ENCODE data around the gene MYOC. TPM values are rescaled to one million over a fixed set of nuclear protein-coding genes. Genes with fewer than 3 reads are reported as not detected.
A peak's percentile ranks its signal among the peaks of the same experiment; 100 is the strongest.
"Not testable (repeated sequence)": the region's sequence is repeated elsewhere in the genome, so short reads cannot be mapped to it uniquely, and the experiment has no call there.

Gene MYOC
- total RNA-seq, 1 experiment from 2014 or later, result not detected

DNA sequence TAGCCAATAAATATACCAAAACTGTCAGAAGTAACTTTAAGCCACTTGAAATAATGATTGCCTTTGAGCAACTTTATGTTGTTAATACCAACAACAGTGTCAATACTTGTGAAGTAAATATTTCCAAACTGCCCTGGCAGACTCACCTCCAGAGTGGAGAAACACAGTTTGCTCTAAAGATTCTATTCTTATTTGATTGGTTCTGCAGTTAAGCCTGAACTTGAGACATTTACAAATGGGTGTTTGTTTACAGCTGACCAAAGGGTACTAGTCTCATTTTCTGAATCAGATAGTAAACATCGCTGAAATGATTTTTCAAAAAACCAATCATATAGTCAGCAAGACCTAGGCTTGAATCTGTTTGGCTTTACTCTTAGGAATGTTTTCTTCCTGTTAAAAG, 1.3 kb upstream of the MYOC start:
- no peak for DNase-seq (ENCODE audit: low read depth)

DNA sequence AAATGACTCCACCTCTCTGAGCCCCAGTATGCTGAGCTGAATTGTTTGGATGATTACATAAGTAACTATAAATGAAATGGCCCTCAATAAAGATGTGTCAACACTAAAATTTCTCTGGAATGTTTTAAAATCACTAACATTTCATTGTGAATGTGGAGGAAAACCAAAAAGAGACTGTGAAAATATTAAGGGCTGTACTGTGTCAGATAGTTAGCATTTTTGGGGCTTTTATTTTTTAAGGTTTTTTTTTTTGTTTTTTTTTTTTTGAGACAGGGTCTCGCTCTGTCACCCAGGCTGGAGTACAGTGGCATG, 6.3 kb downstream of the MYOC start:
- DNase-seq (ENCODE audit: low read depth), result no peak

DNA sequence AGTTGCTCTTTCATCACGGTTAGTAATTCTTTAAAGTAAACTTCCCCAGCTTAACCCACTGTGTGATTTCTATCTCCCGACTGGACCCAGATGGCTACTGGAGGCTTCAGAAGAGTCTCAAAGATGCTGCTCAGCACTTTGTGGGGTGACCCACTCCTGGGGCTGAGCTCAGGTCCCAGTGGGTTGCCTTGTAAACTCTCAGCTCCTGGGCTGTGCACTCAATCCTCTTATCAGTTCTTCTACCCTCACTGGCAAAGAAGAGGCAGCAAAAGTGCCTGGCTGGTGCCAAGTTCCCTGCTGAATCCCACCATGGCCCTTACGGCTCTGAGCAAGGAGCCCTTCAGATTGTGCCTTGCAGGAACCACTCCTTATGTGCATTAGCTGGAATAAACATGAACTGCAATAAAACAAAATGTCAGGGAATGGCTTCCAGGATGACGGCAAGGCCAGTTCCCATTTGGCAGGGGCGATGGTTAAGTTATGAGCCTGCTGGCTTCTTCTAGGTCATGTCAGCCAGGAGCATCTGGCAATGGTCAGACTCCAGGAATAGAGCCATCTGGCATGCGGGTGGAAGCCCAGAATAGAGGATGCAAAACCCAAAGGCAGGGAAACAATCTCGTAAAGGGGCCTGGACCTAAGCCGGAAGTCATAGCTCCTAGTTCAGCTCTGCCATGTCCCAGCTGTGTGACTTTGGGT, 6.8 kb downstream of the MYOC start:
- DNase-seq (ENCODE audit: low read depth), result no peak

DNA sequence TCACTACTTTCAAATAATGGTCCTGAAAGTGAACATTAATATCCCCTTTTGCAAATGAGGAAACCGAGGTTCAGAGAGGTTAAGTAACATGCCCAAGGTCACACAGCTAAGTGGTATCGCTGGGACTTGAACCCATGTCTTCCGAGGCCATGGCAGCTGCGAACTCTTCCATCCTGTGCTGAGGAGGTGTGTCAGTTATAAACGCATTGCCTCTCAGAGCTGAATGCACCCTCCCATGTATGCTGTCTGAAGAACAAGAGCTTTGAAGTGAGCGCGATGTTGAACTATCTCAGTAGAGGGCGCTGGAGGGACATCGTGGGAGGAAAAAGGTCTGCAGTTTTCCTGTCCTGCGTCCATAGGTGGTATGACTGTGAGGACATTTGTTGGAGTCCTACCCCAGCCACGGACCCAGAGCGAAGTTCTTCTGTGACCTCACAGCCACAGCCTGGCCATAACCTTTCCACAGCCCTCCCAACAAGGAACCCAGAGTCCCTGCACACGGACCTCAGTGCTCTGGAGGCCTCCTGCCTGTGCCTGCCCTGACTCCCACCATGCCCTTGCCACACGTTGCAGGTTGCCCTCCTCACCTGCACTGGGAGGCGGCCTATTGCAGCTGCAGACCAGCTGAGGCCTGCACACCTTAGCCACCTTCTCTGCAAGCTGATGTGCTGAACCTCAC, 7.5 kb downstream of the MYOC start:
- DNase-seq (ENCODE audit: low read depth), result peak; percentile 82

GRCh38 chr1:171643156-171643555, 9.3 kb downstream of the MYOC start:
- DNase-seq (ENCODE audit: low read depth), result no peak

DNA sequence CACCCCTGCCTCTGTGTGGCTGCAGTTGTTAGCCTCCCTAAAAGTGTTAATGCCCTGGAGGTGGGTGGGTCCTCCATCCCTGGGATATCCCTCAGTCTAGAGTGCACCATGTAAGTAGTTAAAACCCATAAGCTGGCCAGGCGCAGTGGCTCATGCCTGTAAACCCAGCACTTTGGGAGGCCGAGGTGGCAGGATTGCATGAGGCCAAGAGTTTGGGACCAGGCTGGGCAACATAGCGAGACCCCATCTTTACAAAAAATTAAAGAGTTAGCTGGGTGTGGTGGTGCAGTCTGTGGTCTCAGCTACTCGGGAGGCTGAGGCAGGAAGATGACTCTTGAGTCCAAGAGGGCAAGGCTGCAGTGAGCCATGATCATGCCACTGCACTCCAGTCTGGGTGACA, 10.3 kb downstream of the MYOC start:
- no peak for DNase-seq (ENCODE audit: low read depth)

- no peak for DNase-seq (ENCODE audit: low read depth)
These were observed 11.2 kb downstream of the MYOC start for GRCh38 chr1:171641076-171641864.

GRCh38 chr1:171640225-171640624, 12.3 kb downstream of the MYOC start:
- DNase-seq (ENCODE audit: low read depth), result no peak

DNA sequence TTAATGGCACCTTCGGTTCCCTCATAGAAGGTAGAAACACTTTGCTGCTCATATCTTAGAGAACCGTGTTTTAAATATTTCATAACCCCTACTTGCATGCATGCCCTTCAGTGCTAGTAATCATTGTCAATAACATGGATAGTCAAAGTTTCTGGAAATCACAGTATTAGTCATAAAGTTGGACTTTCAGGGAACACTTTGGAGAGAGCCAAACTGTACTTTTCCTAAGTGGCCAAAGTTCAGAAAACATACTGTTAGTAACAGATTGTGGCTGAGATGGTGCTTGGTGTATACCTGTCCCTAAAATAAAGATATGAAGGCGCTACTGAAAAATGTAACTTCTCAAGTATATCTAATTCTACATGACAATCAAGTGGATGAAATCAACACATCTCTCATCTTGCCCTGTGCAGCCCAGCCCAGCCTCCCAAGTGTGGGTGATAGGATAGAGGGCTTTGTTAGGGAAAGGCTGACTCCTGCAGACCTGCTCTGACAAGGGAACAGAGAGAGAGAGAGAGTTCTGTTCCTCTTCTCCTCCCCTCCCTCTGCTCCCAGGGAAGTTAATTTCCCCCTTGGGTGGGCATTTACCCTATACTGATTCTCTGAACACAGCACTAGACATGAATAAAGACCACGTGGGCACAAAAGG, 14.4 kb downstream of the MYOC start:
- no peak for DNase-seq (ENCODE audit: low read depth)

GRCh38 chr1:171636141-171636540, 16.3 kb downstream of the MYOC start:
- no peak for DNase-seq (ENCODE audit: low read depth)

DNA sequence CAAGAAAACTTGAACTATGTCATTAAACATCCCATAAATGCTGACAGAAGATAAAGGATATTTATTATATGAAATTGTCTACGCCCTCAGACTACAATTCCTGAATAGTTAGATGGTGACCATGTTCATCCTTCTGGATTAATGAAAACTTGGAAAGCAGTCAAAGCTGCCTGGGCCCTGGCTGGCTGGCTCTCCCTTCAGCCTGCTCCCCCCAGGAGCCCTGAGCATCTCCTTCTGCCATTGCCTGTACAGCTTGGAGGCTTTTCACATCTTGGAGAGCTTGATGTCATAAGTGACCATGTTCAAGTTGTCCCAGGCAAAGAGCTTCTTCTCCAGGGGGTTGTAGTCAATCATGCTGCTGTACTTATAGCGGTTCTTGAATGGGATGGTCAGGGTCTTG, 16.8 kb downstream of the MYOC start:
- no peak for DNase-seq (ENCODE audit: low read depth)

GRCh38 chr1:171628225-171628624, 24.3 kb downstream of the MYOC start:
- DNase-seq (ENCODE audit: low read depth), result no peak

GRCh38 chr1:171627020-171627419, 25.5 kb downstream of the MYOC start:
- no peak for DNase-seq (ENCODE audit: low read depth)

- DNase-seq (ENCODE audit: low read depth), result no peak
These were observed 27.3 kb downstream of the MYOC start for GRCh38 chr1:171625225-171625624.

DNA sequence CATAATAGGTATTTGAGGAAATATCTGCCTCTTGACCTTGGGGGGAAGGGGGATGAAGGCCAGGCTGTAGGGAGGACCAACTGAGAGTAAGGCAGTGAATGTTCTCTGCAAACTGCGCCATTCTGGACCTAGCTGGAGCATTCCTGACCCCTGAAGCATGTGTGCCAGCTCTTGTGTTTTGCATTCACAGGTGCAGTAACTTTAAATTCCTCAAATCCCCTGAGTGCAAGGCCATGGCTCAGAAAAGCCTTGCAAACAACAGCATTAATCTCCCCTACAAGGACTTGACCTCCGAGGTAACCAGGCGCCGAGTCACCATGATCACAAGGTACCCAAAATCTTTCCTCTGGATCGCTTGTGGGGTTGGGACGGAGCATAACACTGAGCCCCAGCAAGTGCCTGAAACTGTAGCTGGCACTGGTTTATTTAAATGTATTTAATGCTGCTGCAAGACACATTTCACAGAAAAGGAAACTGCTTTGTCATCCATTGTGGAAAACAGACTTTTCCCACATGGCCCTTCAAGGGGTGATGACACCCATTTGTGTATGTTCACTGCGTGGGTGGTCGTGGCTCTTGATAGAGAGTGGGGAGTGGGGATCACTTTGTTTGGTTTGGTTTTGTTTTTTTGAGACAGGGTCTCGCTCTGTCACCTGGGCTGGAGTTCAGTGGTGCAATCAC, 28.7 kb downstream of the MYOC start:
- DNase-seq (ENCODE audit: low read depth), result no peak

GRCh38 chr1:171622152-171622462, 30.4 kb downstream of the MYOC start, which contains the start of gene MYOCOS:
Gene MYOCOS (plus strand): TSS chr1:171622243. CDS start chr1:171623884, 1,641 bp downstream.
- DNase-seq (ENCODE audit: low read depth), result no peak

DNA sequence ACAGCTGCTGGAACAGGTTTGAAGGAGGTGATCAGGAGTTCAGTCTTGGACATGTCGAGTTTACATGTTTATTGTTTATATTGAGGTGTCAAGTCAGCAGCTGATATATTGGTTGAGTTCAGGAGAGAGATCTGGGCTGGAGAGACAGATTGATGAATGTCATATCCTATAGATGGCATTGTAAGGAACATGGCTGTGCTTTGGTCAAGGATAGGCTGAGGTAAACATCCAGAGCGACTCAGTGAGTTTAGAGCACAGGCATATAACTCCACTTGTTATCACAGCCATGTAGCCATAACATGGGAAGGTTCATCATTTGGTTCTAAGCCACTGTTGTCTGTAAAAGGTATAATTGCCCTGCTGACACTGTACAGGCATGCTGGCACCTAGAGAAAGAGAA, 35.9 kb downstream of the MYOC start:
- DNase-seq (ENCODE audit: low read depth), result no peak

- DNase-seq (ENCODE audit: low read depth), result not testable (repeated sequence)
These were observed 37.2 kb downstream of the MYOC start for GRCh38 chr1:171615122-171615906.

GRCh38 chr1:171613282-171613681, 39.2 kb downstream of the MYOC start:
- no peak for DNase-seq (ENCODE audit: low read depth)

- DNase-seq (ENCODE audit: low read depth), result no peak
These were observed 41.2 kb downstream of the MYOC start for GRCh38 chr1:171611306-171611705.

DNA sequence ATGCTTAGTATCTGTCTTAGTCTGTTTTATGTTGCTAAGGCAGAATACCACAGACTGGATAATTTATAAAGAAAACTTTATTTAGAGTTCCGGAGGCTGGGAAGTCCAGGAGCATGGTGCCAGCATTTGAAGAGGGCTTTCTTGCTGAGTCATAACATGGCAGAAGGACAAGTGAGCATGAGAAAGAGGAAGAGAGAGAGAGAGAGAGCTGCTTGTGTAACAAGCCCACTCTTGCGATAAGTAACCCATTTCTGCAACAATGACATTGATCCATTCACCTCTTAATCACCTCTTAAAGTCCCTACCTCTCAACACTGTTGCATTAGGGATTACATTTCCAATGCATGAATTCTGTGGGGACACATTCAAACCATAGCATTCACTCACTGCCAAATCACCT, 42.1 kb downstream of the MYOC start:
- no peak for DNase-seq (ENCODE audit: low read depth)
